GM19239 (cell line): ENCODE measurements around the gene XPNPEP1.

ENCODE experiments used
- DNase-seq: peaks from one replicate; pipeline ENCODE4 v3.0.0; 2011; ENCODE audit warnings: low spot score; ENCODE audit not compliant: insufficient read length
- FAIRE-seq: peaks from 2 replicates; lab custom pipeline; 2011; peaks lifted over from hg19 to GRCh38; lab: Jason Lieb, UNC

XPNPEP1 gene

GRCh38 chr10:109922976-109923921 is at the start of gene XPNPEP1:
Gene XPNPEP1, minus strand, starts transcription at chr10:109923511. Its CDS starts 78 bp downstream, at chr10:109923433.
- DNase-seq (peak; percentile 92), FAIRE-seq (peak; percentile 87)

GRCh38 chr10:109972372-109973001 is 49.2 kb upstream of the XPNPEP1 start:
- no peak for FAIRE-seq

GRCh38 chr10:109971634-109972033 is 48.3 kb upstream of the XPNPEP1 start:
- DNase-seq (no peak), FAIRE-seq (no peak)

More at GRCh38 chr10:109972372-109973001, 49.2 kb upstream of the XPNPEP1 start:
- DNase-seq = no peak

- no peak for DNase-seq
Measured at GRCh38 chr10:109969760-109970346, 46.5 kb upstream of the XPNPEP1 start.

GRCh38 chr10:109968953-109969759 is 45.8 kb upstream of the XPNPEP1 start:
- FAIRE-seq = no peak
- DNase-seq = no peak

More at GRCh38 chr10:109969760-109970346, 46.5 kb upstream of the XPNPEP1 start:
- FAIRE-seq = no peak

GRCh38 chr10:109967739-109968088 is 44.4 kb upstream of the XPNPEP1 start:
- DNase-seq = no peak
- no peak for FAIRE-seq

- DNase-seq = no peak
- no peak for FAIRE-seq
Measured at GRCh38 chr10:109966961-109967738, 43.8 kb upstream of the XPNPEP1 start.

- DNase-seq (no peak), FAIRE-seq (no peak)
Measured at GRCh38 chr10:109964318-109964717, 41.0 kb upstream of the XPNPEP1 start.

- no peak for FAIRE-seq
- DNase-seq = no peak
Measured at GRCh38 chr10:109963439-109963838, 40.1 kb upstream of the XPNPEP1 start.

GRCh38 chr10:109962247-109962646 is 38.9 kb upstream of the XPNPEP1 start:
- FAIRE-seq (no peak), DNase-seq (no peak)

GRCh38 chr10:109961174-109962001 is 38.1 kb upstream of the XPNPEP1 start:
- no peak for FAIRE-seq
- no peak for DNase-seq

GRCh38 chr10:109960682-109961081 is 37.4 kb upstream of the XPNPEP1 start:
- FAIRE-seq (no peak), DNase-seq (no peak)

GRCh38 chr10:109959259-109960145 is 36.2 kb upstream of the XPNPEP1 start:
- no peak for FAIRE-seq
- no peak for DNase-seq

GRCh38 chr10:109958059-109958458 is 34.7 kb upstream of the XPNPEP1 start:
- FAIRE-seq = no peak
- DNase-seq = no peak

- DNase-seq = peak; percentile 30
- FAIRE-seq = peak; percentile 99
Measured at GRCh38 chr10:109957092-109957797, 33.9 kb upstream of the XPNPEP1 start.

GRCh38 chr10:109956454-109957091 is 33.3 kb upstream of the XPNPEP1 start:
- no peak for FAIRE-seq

More at GRCh38 chr10:109956454-109957091, 33.3 kb upstream of the XPNPEP1 start:
- peak; percentile 54 for DNase-seq
